K562 (cell line): Measurements from ENCODE around the gene PLCL1. TPM values are rescaled to one million over a fixed set of nuclear protein-coding genes. Genes with fewer than 3 reads are reported as not detected.
A peak's percentile ranks its signal among the peaks of the same experiment; 100 is the strongest.

ENCODE experiments used
- ATF1 ChIP-seq, 2 experiments: fragments of 450-650 bp in 1 of 2; IDR thresholded peaks; 2 replicates each; pipeline ENCODE4 v1.6.1; 2016; ENCODE audit warnings: missing compliant biosample characterization in 1 of 2, missing genetic modification characterization in 1 of 2
- CEBPZ ChIP-seq: fragments of 150-350 bp; IDR thresholded peaks from 2 replicates; pipeline ENCODE4 v1.6.1; 2014; ENCODE audit warnings: low read depth, mild to moderate bottlenecking, low read length, borderline replicate concordance
- E2F1 ChIP-seq: sonication (generic); formaldehyde crosslinking; IDR thresholded peaks from 2 replicates; pipeline ENCODE4 v1.8.1; 2023; ENCODE audit warnings: mild to moderate bottlenecking, missing genetic modification reagents, moderate library complexity
- GTF3C2 ChIP-seq: IDR thresholded peaks from 3 replicates; pipeline ENCODE4 v1.6.1; 2011; ENCODE audit warnings: borderline replicate concordance, mild to moderate bottlenecking, moderate library complexity; ENCODE audit not compliant: insufficient read length; ENCODE audit errors: extremely low read depth
- HMG20A ChIP-seq: fragments of 450-650 bp; formaldehyde crosslinking; conservative IDR thresholded peaks from 2 replicates; pipeline ENCODE4 v1.4.0; 2020; ENCODE audit warnings: mild to moderate bottlenecking, mixed read lengths
- JUN ChIP-seq, 2 experiments: sonication (generic) in 1 of 2; formaldehyde crosslinking in 1 of 2; IDR thresholded peaks; 2 replicates each; pipeline versions ENCODE4 v1.6.1 to v1.8.0; 2012 to 2022; ENCODE audit warnings: borderline replicate concordance in 2 of 2, mild to moderate bottlenecking in 2 of 2, improper control_type of control experiment in 1 of 2, low read depth in 1 of 2, low read length in 1 of 2, missing genetic modification reagents in 1 of 2
- TAL1 ChIP-seq: fragments of 450-650 bp; IDR thresholded peaks from 2 replicates; pipeline ENCODE4 v1.6.1; 2016; ENCODE audit warnings: mild to moderate bottlenecking
- ZBTB43 ChIP-seq: sonication (generic); formaldehyde crosslinking; IDR thresholded peaks from 2 replicates; pipeline ENCODE4 v1.8.0; 2023; ENCODE audit warnings: mild to moderate bottlenecking, missing genetic modification reagents
- ZNF407 ChIP-seq: fragments of 450-650 bp; IDR thresholded peaks from 2 replicates; pipeline ENCODE4 v1.6.1; 2016; ENCODE audit warnings: low read depth
- polyA plus RNA-seq, 8 experiments: library from polyadenylated mRNA; depleted of rRNA in 4 of 8; stranded (reverse) in 5 of 8; unstranded in 3 of 8; fragments of >200 nt; fragmentation: Nextera tagmentation in 2 of 8; fragmentation: Illumina TruSeq in 1 of 8; extraction: Ambion mirVana in 2 of 8; extraction: Trizol in 1 of 8; gene quantifications; 2 replicates each; pipeline versions ENCODE4 v1.2.1 to v1.2.3, GENCODE V29; 2011 to 2014; ENCODE audit warnings: inconsistent platforms in 1 of 8, missing spikeins in 1 of 8
- total RNA-seq, 7 experiments: library from RNA; depleted of rRNA in 6 of 7; stranded (reverse); fragments of >200 nt in 6 of 7; fragmentation: Illumina TruSeq in 2 of 7; extraction: Trizol in 2 of 7; gene quantifications; 2 replicates each; pipeline versions ENCODE4 v1.2.1 to v1.2.3, GENCODE V29; 2011 to 2021; ENCODE audit warnings: low replicate concordance in 1 of 7

PLCL1 gene
- total and polyA plus RNA-seq, 9 of the 15 experiments (the other 6 are each of a cell fraction or from before 2014, with no cell fraction given): 2.0 to 17.7 (median 8.6) TPM

- no peak for TF ChIP-seq ZNF407
- TF ChIP-seq GTF3C2: no peak
- no peak for TF ChIP-seq HMG20A (CRISPR knock-in tag)
- no peak for TF ChIP-seq ATF1 (CRISPR knock-in tag; IDR thresholded peaks at IDR 0.05)
- no peak for TF ChIP-seq ATF1 (tag; IDR thresholded peaks at IDR 0.05)
- TF ChIP-seq JUN (IDR thresholded peaks at IDR 0.05; ENCODE audit: borderline replicate concordance, low read depth, low read length): no peak
- TF ChIP-seq JUN (CRISPR knock-in tag; IDR thresholded peaks at IDR 0.05; ENCODE audit: borderline replicate concordance): no peak
- TF ChIP-seq CEBPZ: no peak
- peak; percentile 22; the same call in 1 of the 2 replicates for TF ChIP-seq TAL1
- no peak for TF ChIP-seq ZBTB43 (CRISPR knock-in tag)
- no peak for TF ChIP-seq E2F1 (CRISPR knock-in tag)
These were observed 255.4 kb downstream of the PLCL1 start (continued) for GRCh38 chr2:198059800-198060199.
